Non-pigmented ciliary epithelial cell (primary cell): ENCODE measurements around the gene CCDC150.
A peak's percentile ranks its signal among the peaks of the same experiment; 100 is the strongest.
"Not testable (repeated sequence)": the region's sequence is repeated elsewhere in the genome, so short reads cannot be mapped to it uniquely, and the experiment has no call there.

ENCODE experiments used
- DNase-seq: peaks from one replicate; pipeline ENCODE4 v3.0.0-alpha.2; 2010; ENCODE audit warnings: low read depth

Gene CCDC150

GRCh38 chr2:196638765-196639164 is 750 bp upstream of the CCDC150 start:
- DNase-seq: no peak

DNA sequence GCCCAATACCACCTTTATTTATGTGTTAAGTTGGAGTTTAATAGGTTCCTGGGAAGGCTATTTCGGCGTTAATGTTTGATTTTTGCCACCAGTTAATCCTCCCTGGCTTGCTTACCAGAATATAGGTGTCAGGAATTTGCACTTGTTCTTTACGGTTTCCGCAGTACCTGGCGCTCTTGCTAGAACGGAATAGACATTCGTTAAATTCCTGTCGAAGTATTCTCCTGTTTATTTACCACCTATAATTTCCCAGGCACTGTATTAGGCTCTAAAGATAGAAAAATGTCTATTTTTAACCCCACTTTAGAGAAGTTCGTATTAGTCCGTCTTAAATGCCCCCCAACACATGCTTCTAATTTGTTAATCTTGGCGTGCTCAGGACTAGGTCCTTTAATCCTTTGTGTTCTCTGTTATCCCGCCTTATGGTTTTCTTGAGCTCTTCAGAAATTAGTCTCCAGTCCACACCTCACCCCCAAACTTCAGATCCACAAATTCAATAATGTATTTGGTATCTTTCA is 575 bp downstream of the CCDC150 start:
- DNase-seq: no peak

DNA sequence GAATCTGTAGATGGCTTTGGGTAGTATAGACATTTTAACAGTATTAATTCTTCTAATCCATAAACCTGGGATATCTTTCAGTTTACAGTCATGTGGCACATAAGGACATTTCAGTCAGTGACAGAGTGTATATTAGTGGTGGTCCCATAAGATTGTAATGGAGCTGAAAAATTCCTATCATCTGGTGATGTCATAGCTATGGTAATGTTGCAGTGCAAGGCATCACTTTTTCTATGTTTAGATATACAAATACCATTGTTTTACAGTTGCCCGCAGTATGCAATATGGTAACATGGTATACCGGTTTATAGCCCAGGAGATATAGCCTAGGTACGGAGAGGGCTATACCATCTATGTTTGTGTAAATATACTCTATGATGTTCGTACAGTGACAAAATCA is 9.7 kb downstream of the CCDC150 start:
- no peak for DNase-seq

- DNase-seq: no peak
Measured at GRCh38 chr2:196651387-196652094, 12.0 kb downstream of the CCDC150 start.

DNA sequence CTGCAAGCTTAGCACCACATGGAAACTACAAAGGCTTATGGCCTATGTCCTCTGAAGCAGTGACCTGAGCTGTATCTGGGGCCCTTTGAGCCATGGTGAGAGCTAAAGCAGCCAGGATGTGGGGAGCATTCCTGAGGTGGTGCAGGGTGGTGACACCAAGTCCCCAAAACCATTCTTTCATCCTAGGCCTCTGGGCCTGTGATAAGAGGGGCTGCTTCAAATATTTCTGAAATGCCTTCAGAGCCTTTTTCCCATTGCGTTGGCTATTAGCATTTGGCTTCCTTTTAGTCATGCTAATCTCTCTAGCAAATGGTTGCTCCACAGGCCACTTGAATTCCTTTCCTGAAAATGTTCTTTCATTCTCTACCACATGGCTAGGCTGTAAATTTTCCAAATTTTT is 13.4 kb downstream of the CCDC150 start:
- DNase-seq: no peak

DNA sequence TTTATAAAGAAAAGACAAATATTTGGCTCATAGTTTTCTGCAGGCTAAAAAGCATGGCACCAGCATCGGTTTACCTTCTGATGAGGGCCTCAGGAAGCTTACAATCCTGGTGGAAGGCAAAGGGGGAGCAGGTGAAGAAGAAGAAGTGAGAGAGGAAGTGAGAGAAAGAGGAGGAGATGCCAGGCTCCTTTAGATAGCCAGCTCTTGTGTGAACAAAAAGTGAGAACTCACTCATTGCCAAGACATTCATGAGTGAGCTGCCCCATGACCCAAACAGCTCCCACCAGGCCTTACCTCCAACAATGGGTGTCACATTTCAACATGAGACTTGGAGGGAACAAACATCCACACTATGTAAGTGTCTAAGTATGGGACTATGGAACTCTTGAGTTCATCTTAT is 14.3 kb downstream of the CCDC150 start:
- DNase-seq: no peak

- no peak for DNase-seq
Measured at GRCh38 chr2:196655761-196656160, 16.2 kb downstream of the CCDC150 start.

DNA sequence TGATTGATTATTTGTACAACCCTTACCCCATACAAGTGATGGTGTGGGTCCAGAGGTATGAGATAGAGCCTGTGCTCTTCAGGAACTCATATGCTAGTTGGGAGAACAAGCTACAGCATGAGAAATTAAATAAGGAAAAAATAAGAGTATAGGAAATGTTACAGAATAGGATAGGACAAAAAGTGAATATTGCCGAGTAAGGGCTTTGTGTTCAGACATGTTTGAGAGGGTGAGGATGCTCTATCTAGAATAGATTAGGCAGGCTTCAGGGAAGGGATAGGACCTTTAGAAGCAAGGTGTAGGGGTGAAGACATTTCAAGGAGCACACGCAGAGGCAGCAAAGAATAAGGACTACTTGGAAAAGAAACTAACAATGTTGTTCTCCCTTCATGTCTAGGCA is 17.8 kb downstream of the CCDC150 start:
- no peak for DNase-seq

- DNase-seq: no peak
Measured at GRCh38 chr2:196659844-196660243, 20.3 kb downstream of the CCDC150 start.

DNA sequence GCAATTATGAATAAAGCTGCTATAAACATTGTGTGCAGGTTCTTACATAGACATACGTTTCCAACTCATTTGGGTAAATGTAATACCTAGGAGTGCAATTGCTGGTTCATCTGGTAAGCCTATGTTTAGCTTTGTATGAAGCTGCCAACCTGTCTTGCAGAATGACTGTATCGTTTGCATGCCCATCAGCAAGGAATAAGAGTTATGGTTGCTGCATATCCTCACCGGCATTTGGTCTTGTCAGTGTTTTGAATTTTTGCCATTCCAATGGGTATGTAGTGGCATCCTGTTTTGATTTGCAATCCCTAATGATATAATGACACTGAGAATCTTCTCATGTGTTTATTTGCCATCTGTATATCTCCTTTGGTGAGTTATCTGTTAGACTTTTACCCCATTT is 20.7 kb downstream of the CCDC150 start:
- peak; percentile 31 for DNase-seq

DNA sequence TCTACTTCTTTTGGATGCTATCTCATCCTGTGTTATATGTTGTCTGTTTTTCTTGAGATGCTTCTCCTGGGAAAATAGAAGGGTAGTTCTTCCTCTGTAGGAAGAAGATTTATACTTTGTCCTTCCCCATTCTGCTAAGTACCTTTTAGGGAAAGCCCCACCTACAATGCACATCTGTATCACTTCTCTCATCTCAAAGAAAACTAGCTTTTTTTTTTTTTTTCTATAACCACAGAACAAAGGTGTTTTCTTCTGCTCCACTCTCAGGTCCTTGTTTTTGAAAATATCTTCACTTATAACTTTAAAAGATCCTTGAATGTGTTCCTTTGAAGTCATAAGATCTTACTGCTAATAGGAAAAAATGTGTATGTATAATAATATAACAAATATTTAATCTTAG is 30.8 kb downstream of the CCDC150 start:
- no peak for DNase-seq

GRCh38 chr2:196675963-196676362 is 36.4 kb downstream of the CCDC150 start:
- no peak for DNase-seq

DNA sequence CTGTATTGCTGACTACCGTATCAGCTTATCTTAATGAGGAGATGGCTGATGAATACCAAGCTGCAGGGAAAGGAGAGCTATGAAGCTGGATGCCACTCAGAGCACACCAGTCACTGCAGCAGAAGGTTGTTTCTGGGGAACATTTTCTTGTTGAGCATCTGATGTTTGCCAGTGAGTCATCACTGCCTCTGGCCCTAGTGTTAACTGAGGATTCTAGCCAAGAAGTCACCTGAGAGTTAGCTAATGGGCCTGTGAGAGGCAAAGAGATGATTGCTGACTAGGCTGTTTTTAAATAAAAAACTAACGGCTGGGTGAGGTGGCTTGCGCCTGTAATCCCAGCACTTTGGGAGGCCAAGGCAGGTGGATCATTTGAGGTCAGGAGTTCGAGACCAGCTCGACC is 37.9 kb downstream of the CCDC150 start:
- peak; percentile 18 for DNase-seq

DNA sequence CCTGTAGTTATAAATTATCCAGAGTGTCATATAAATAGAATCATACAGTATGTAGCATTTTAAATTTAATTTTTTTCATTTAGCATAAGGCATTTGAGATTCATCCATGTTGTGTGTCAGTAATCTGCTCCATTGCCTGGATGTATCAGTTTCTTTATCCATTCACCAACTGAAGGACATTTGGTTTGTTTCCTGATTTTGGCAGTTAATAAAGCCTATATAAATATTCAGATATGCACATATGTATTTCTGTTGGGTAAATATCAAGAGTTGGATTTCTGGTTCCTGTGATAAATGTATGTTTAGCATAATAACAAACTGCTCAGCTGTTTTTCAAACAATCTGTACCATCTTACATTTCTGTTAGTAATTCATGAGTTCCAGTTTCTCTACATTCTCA is 39.9 kb downstream of the CCDC150 start:
- DNase-seq: no peak

DNA sequence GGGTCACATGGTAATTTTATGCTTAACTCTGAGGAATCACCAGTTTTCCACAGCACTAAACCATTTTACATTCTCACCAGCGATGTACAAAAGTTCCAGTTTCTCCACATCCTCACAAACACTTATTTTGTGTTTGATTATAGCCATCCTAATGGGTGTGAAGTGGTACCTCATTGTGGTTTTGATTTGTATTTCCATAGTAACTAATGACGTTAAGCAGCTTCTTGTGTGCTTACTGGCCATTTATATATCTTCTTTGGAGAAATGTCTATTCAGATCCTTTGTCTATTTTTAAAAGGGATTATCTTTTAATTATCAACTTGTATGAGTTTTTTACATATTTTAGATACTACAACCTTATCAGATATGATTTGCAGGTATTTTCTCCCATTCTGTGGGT is 42.0 kb downstream of the CCDC150 start:
- no peak for DNase-seq

GRCh38 chr2:196685792-196686191 is 46.3 kb downstream of the CCDC150 start:
- no peak for DNase-seq

DNA sequence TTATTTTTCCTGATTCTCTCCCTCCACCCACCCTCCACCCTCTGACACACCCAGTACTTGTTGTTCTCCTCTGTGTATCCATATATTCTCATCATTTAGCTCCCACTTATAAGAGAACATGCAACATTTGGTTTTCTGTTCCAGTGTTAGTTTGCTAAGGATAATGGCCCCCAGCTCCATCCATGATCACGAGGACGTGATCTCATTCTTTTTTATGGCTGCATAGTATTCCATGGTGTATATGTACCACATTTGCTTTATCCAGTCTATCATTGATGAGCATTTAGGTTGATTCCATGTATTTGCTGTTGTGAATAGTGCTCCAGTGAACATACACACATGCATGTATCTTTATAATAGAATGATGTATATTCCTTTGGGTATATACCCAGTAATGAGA is 47.2 kb downstream of the CCDC150 start:
- DNase-seq: not testable (repeated sequence)

DNA sequence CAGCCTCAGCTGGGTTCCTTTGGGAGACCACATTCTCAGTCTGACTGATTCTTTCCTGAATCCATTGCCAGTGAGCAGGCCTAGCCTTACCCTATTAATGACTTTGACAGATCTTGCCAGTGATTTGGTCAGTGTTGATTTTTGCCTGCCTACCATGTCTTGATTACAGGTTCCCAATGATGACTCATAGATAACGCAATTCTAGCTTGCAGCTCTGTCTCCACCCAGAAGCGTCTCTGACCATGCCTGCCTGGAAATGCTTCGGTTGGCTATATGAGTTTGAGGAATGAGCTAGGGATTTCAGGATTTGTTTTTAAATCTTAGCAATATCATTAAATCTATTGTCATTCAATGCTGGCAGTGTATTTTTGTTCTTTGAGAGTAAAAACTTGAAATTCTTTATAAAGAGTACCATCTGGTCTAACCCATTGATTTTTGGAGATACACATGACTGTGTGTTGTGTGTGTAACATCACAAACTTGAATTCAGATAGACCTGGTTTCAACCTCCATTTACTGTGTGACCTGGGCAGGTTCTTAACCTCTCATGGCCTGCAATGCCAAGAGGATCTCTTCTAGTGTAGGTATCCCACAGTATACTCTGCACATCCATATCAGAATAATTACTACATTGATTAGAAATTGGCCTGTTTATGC is 57.0 kb downstream of the CCDC150 start:
- peak; percentile 41 for DNase-seq

DNA sequence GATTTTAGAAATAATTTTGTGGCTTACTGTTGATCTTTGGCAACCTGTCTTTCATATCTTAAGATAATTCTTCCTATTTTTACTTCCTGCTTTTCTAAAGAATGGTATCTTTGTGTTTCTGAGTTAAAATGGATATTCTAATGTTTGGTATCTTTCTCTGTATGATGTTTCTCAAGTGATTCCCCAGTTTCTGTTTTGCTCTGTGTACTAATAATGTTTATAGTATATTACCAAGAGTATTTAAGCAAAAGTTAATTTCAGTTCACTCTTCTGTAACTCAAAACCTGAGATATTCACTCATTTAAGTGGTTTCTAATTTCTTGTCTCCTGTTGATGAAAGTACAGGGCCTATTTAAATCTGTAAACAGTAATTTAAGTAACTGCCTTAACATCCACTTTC is 58.3 kb downstream of the CCDC150 start:
- no peak for DNase-seq

- peak; percentile 51 for DNase-seq
Measured at GRCh38 chr2:196702641-196703040, 63.1 kb downstream of the CCDC150 start.

DNA sequence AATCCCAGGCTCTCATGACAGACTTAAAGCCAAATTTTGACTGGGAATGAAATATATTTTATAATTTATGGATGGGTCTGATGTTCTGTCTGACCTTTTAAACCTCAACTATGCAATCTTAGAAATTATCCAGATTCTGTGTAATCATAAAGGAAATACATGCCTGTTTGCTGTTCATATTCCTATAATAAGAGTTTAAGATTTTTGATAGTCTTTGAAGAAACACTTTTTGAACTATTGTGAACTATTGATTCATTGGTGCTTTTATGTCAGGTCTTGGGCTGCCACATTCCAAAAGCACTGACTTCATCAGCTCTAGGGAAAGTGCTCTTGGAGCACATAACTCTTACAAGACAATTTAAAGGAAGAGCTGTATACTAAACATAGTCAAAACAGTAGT is 64.2 kb downstream of the CCDC150 start:
- DNase-seq: no peak

DNA sequence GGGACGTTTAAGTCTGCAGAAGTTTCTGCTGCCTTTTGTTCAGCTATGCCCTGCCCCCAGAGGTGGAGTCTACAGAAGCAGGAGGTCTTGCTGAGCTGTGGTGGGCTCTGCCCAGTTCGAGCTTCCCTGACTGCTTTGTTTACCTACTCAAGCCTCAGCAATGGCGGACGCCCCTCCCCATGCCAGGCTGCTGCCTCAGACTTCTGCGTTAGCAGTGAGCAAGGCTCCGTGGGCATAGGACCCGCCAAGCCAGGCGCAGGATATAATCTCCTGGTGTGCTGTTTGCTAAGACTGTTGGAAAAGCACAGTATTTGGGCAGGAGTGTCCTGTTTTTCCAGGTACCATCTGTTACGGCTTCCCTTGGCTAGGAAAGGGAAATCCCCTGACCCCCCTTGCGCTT is 70.5 kb downstream of the CCDC150 start:
- DNase-seq: not testable (repeated sequence)

DNA sequence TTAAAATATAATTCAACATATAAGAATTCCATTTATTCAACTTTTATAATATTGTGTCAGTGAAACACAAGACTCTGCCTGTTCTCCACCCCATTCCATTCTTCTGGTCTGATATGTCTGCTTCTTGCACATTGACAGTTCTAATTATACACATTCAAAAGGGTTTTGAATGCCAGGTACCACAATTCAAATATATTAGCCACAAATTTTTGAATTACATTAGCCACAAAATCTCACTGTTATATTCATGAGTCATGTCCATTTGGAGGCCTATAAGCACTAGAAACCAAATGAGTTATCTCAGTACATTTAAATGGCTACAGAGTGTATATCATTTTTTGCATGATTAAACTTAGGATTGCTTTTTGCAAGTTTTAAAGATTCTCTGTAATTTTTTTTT is 72.1 kb downstream of the CCDC150 start:
- no peak for DNase-seq

- DNase-seq: no peak
Measured at GRCh38 chr2:196712867-196713266, 73.4 kb downstream of the CCDC150 start.
